ENCODE results near the gene C3.

DNA sequence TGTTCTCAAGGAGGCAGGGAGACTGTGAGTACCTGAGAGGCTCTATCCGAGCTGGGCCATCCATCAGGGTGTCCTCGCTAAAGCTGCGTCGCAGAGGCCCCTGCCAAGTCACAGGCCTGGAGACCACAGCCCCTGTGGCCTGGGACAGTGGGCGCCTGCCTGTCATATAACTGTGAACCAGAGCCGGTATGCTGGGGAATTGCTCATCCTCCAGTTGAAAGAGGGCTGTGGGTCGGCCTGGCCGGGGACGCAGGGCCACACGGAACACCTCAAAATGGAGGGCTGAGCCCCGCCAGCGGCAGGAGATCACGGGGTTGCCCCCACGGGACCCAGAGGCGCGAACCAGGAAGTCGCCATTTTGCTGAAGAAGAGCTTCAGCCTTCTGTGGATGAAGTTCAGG lies 40.2 kb upstream of the C3 start:
- TF ChIP-seq POLR2AphosphoS5 (IDR thresholded peaks at IDR 0.05) (no peak), POLR2A (IDR thresholded peaks at IDR 0.05) (no peak)

Data from transverse colon (tissue), 3 donors.